Neural progenitor cell (in vitro differentiated cells): Measurements from ENCODE around the gene GTF3C1.

Experiments
- CTCF ChIP-seq: fragments of 200-600 bp; sonication (generic); IDR thresholded peaks from 2 replicates; pipeline ENCODE4 v1.5.1; 2017; ENCODE audit warnings: antibody characterized with exemption, mild to moderate bottlenecking
- EZH2phosphoT487 ChIP-seq: fragments of 200-600 bp; sonication (generic); IDR thresholded peaks from 2 replicates; pipeline ENCODE4 v1.6.1; 2017; ENCODE audit warnings: antibody characterized with exemption

GRCh38 chr16:27538528-27538927, 11.2 kb downstream of the GTF3C1 start:
- no peak for TF ChIP-seq EZH2phosphoT487
- TF ChIP-seq CTCF = no peak
